Stimulated activated CD8-positive, alpha-beta memory T cell treated with anti-CD3 and anti-CD28 coated beads, Interleukin-4, amount 100 ng/mL, for 48 hours (primary cell): ENCODE results near the gene BCOR.

Experiments
- DNase-seq: peaks from one replicate; pipeline ENCODE4 v3.0.0-alpha.2; 2020

The BCOR gene

GRCh38 chrX:40111868-40112267 lies 14.1 kb upstream of the BCOR start:
- DNase-seq, result no peak

GRCh38 chrX:40109288-40110008 lies 11.7 kb upstream of the BCOR start:
- peak; percentile 55 for DNase-seq

GRCh38 chrX:40108959-40109287 lies 11.2 kb upstream of the BCOR start:
- peak; percentile 71 for DNase-seq

GRCh38 chrX:40108162-40108958 lies 10.6 kb upstream of the BCOR start:
- no peak for DNase-seq

GRCh38 chrX:40107291-40108161 lies 9.8 kb upstream of the BCOR start:
- DNase-seq, result no peak

DNA sequence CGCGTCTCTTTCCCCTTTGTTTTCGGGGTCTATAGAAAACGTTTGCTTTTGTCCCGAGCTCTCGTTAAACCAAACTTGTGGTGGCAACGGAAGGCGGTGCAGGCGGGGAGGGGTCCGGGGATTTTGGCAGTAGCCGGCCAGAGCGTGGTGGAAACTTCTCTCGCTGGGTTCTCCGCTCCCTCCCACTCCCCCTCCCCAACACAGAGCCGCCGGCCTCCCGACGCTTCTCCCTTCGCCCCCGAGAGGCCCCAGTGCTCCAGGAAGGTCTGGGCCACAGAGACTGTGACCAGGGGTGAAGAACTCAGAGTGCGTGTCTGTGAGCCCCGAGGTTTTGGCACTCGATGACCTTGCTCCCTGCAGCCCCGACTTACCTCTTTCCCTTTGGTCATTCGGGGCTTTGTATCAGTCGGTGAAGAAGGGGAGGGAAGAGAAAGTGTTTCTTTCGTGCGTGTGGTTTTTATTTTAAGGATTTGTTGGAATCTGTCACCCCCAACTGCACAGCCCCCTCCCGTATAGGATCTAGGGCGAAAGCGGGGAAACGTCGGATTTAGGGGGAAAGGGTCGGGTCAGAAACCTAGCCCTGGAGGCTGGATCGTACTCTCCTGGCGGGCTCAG lies 9.0 kb upstream of the BCOR start:
- DNase-seq, result no peak

DNA sequence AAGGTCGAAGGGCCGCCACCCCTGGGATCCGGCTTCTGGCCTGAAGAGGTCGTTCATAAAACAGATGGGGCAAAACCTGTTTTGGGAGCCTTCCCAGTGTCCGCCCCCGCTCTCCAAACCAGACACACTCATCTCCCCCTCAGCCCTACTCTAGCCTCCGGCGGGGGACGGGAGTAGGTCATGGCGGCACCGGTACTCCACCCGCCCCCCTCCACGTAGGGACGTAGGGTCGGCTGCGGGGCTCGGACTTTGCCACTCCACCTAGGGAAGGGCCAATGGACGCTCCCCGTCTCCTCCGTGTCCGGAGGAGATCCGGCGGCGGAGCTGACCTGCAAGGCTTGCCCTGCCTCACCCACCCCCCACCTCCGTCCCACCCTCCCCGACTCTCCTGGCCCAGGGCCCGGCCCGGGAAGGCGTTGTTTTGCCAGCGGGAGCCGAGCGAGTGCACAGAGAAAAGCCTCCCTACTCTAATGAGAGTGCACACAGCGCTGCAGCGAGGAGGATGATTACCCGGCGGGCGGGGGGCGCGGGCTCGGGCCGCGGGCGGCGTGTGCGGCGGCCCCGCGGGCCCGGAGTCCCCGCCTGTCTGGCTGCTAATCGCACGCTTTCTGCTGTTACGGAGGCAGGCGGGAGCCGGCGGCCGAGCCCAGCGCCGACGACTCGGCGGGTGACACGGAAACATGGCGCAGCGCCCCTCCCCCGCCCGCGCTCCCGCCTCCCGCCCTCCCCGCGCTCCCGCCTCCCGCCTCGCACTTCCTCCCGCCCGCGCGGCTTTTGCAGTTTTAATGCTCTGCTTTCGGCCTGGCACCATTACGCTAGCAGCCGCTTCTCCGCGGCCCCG lies 8.3 kb upstream of the BCOR start:
- peak; percentile 76 for DNase-seq

GRCh38 chrX:40104985-40105834 lies 7.5 kb upstream of the BCOR start:
- DNase-seq, result no peak

DNA sequence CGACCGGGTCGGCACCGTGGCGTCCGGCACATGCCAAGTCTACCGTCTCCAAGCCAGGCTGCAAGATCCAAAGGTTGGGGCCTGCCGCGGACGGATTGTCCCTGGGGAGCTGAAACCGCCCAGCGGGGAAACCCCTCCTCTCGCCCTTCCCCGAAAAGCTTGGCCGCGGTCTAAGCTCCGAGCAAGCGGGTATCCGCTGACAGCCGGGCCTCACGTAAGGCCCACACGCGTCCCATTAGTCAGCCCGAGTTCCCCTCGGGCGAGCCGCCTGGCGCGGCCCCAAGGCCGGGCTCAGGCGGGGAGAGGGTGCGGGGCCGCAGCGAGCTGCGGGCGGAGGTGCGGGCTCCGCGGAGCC lies 6.8 kb upstream of the BCOR start:
- no peak for DNase-seq

- no peak for DNase-seq
These were observed 6.0 kb upstream of the BCOR start for GRCh38 chrX:40103565-40104323.

DNA sequence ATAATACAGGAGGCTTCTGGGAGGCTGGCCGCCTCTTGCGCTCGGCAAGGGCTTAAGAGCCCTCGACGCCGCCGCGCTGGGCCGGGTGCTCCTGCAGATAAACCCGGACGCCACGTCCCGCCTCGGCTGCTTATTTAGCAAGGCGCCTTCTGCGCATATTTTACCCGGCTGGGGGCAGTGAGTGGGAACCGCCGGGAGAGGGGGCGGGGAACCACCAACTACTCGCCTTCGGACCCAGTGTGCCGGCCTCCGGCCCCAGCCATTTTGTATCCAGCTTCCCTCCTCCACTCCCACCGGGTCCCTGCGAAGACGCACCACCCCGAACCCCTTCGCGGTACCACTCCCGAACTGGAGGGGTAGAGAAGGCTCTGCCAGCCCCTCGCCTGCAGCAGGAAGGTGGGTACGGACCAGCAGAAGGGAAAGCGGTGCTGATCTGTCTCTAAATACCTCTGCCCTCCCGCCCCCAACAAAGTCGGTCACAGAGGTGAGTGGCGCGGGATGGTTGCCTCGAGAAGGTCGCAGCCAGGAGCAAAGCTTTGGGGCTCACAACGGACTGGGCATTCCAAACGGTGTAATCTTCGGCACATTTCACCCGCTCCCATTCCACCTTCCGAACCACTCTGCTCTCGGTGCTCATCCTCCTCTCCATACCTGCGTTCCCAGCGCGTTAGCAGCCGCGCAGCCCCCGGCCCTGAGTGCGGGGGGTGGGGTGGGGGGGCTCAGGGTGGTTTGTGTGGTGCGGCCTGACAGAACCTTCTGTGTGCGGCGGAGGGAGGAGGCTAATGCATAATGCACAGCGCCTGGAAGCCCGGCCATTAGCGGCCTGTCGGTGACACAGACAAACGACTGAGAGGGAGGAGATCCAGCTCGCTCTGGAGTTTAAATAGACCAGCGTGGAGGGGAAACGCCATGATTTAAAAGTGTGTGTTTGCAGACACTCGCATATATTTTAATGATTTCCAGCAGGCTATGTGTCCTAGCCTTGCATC lies 4.9 kb upstream of the BCOR start:
- DNase-seq, result no peak

DNA sequence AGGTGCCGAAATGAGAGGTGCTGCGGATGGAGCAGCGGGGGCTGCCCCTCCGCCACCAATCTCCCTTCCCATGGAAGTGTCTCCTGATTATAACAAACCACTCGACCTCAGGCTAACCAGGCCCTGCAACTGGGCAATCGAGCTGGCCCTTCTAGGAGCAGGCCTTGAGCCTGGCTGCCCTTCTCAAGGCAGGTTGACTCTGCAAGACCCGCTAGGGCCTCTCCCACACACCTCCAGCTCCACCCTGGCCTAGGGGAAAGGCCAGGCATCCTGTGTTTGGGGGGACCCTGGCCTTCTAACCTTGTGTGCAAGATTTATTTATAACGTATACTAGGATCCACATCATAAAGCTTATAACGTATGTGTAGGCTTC lies 3.7 kb upstream of the BCOR start:
- no peak for DNase-seq

DNA sequence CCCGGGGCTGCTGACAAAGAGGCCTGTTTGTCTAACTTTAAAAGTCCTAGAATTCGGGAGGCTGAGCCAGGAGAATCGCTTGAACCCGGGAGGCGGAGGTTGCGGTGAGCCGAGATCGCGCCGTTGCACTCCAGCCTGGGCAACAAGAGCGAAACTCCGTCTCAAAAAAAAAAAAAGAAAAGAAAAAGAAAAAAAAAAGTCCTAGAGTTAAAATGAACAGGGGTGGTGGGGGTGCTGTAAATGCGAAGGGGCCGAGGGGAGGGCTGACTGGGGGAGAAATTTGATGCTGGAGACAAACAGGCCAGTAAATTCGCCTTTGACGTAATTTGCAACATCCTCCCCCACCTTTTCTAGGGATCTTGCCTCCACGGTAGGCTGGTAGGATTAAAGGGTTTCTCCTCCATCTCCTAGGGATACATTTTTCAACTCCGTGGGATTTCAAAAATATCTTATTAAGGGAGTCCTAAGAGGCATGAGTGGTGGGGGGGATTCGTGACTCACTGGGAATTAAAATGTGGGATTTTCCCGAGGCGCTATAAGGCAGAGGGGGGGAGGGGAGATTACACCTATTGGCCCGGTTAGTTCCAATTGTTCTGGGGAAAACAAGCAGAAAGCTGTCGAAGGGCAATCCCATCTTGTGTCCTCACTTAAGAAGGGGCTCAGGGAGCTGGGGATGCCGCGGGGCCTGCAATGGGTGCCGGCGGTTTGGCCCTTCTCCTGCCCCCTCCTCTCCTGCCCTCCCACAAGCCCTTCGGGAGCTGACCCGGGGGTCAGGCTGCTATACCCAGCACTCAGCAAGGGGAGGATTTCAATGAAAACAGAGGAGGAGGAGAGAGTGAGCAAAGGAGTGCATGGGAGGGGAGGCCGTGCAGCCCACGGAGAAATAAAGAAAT lies 3.0 kb upstream of the BCOR start:
- DNase-seq, result no peak

GRCh38 chrX:40100141-40100536 lies 2.4 kb upstream of the BCOR start:
- no peak for DNase-seq

DNA sequence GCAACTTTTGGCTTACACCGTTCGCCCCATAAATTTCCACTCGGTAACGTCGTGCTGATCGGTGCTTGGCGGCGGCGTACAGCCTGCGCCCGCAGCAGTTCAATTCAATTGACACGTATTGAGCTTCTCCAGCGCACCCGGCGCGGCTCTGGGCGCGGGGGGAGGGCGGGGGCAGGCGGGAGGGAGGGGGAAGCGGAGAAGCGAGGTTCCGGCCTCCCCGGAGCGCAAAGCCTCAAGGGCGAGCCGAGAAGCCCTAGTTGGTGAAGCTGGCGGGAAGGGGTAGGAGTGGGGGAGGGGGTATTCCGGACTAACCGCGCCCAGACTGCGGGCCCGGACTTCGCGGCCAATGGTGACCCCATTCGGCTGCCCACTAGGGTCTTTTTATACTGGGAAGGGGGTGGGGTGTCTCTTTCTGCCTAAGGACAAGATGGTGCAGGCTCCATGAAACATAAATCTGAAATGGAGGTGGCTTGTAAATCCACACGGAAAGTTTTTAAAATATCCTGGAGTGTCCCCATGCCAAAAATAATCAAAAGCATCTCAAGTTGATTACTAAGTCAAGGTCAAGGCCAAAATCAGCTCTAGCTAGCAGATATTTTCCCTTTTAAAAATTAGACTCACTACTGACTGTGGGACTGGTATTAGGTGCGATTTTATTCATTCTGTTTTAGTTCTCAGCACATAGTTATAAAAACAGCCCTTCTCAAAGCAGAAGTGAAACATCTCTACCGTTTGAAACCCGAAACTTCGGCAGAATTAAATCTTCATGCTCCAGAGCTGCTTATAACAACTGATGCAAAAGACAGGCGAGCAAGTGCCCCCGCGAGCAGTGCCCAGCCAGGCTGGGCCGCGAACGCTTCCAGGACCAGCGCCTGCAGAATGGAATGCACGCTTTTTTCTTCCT lies 1.5 kb upstream of the BCOR start:
- peak; percentile 63 for DNase-seq

DNA sequence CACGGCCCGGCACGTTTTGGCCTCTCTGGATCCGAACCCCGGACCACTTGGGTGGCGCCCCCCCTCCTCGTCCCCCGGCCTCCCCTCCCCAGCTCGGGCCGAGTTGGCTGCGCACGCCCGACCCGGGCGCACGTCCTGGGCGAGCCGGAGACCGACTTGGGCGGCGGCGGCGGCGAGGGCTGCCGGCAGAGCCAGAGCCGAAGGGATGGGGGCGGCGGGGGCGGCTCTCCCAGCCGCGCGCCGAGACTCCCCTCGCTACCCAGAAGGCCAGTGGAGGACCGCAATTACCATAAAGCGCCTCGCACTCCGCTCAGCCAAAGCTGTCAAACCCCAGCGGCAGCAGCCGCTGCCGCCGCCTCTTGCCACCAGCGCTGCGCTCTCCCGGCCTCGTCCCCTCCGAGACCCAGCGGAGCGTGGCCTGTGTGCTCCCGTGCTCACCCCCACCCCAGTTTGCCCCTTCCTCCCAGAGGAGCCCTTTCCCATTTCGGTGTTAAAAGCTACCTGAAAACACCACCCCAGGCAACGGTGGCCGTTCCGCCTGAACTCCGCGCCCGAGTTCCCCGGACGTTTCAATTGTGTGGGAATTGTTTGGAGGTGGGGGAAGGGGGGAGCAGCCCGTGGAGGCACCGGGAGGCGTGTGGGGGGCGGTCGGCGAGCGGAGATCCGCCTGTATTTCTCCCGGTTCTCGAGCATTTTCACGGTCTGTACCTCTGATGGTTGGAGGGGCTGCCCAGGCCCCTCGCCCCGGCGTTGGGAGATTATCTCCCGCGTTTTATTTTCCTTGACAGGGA lies 701 bp upstream of the BCOR start:
- DNase-seq, result peak; percentile 50
